GM23338 (cell line): Measurements from ENCODE around the gene TSPAN7. TPM values are rescaled to one million over a fixed set of nuclear protein-coding genes. Genes with fewer than 3 reads are reported as not detected.

Experiments used
- ATAC-seq: fragments of 200-7000 bp; cut with Tn5 transposase; 3 replicates; pipeline ENCODE4 v1.9.1; 2020
- DNase-seq: peaks from one replicate; pipeline ENCODE4 v3.0.0-alpha.2; 2015; ENCODE audit warnings: low spot score
- H2AFZ ChIP-seq: fragments of 200-600 bp; sonication (generic); 2 replicates; pipeline ENCODE4 v1.8.0; 2016; ENCODE audit warnings: antibody characterized with exemption, mild to moderate bottlenecking, moderate library complexity
- H3F3A ChIP-seq: fragments of 200-600 bp; sonication (generic); replicated peaks from 2 replicates; pipeline ENCODE4 v1.8.0; 2017; ENCODE audit warnings: antibody characterized with exemption, mixed run types, low read depth
- H3K27ac ChIP-seq: fragments of 200-600 bp; sonication (generic); 2 replicates; pipeline ENCODE4 v1.6.1; 2016; ENCODE audit warnings: low read depth
- H3K27me3 ChIP-seq: fragments of 200-600 bp; sonication (generic); 2 replicates; pipeline ENCODE4 v1.8.0; 2016; ENCODE audit warnings: mild to moderate bottlenecking, mixed run types, moderate library complexity; ENCODE audit not compliant: insufficient read depth
- H3K36me3 ChIP-seq: fragments of 200-600 bp; sonication (generic); 2 replicates; pipeline ENCODE4 v1.8.0; 2016; ENCODE audit warnings: mild to moderate bottlenecking; ENCODE audit not compliant: insufficient read depth
- H3K4me1 ChIP-seq: fragments of 200-600 bp; sonication (generic); 2 replicates; pipeline ENCODE4 v1.8.0; 2016; ENCODE audit warnings: mild to moderate bottlenecking, moderate library complexity; ENCODE audit not compliant: insufficient read depth
- H3K4me2 ChIP-seq: fragments of 200-600 bp; sonication (generic); 2 replicates; pipeline ENCODE4 v1.7.1; 2017; ENCODE audit warnings: mixed run types
- H3K4me3 ChIP-seq: fragments of 200-600 bp; sonication (generic); 2 replicates; pipeline ENCODE4 v1.6.1; 2016; ENCODE audit warnings: mixed run types
- H3K79me2 ChIP-seq: fragments of 200-600 bp; sonication (generic); replicated peaks from 2 replicates; pipeline ENCODE4 v1.8.0; 2017; ENCODE audit warnings: mild to moderate bottlenecking; ENCODE audit not compliant: insufficient read depth
- H3K9me2 ChIP-seq: fragments of 200-600 bp; sonication (generic); 2 replicates; pipeline ENCODE4 v1.8.0; 2017; ENCODE audit not compliant: insufficient read depth
- H4K20me1 ChIP-seq: fragments of 200-600 bp; sonication (generic); replicated peaks from 2 replicates; pipeline ENCODE4 v1.8.0; 2017; ENCODE audit warnings: mild to moderate bottlenecking; ENCODE audit not compliant: insufficient read depth
- H3K27ac Mint-ChIP-seq: 2 replicates; pipeline ENCODE4 v1.8.0; 2020; ENCODE audit warnings: inconsistent platforms, mild to moderate bottlenecking, moderate library complexity, mixed read lengths
- H3K27me3 Mint-ChIP-seq: 3 replicates; pipeline ENCODE4 v1.8.0; 2022; ENCODE audit warnings: low read depth, mild to moderate bottlenecking, moderate library complexity, mixed read lengths, inconsistent platforms; ENCODE audit not compliant: insufficient read depth, poor library complexity
- H3K36me3 Mint-ChIP-seq: 3 replicates; pipeline ENCODE4 v1.8.0; 2021; ENCODE audit warnings: low read depth, mild to moderate bottlenecking, inconsistent platforms, moderate library complexity, mixed read lengths
- H3K4me1 Mint-ChIP-seq: 3 replicates; pipeline ENCODE4 v1.8.0; 2020; ENCODE audit warnings: mild to moderate bottlenecking, inconsistent platforms, mixed read lengths
- H3K4me3 Mint-ChIP-seq: 3 replicates; pipeline ENCODE4 v1.8.0; 2021; ENCODE audit warnings: moderate library complexity, mild to moderate bottlenecking, inconsistent platforms, mixed read lengths
- H3K9me3 Mint-ChIP-seq: 3 replicates; pipeline ENCODE4 v1.8.0; 2020; ENCODE audit warnings: moderate library complexity, mild to moderate bottlenecking, inconsistent platforms, mixed read lengths
- CTCF ChIP-seq, 2 experiments: fragments of 200-600 bp in 1 of 2; sonication (generic) in 1 of 2; conservative IDR thresholded peaks; 2 replicates each; pipeline versions ENCODE4 v1.5.1 to v1.6.1; 2016 to 2017; ENCODE audit warnings: antibody characterized with exemption in 2 of 2, low read depth in 2 of 2, mild to moderate bottlenecking in 2 of 2, moderate library complexity in 1 of 2
- ETS1 ChIP-seq: IDR thresholded peaks from 2 replicates; pipeline ENCODE4 v1.6.1; 2016; ENCODE audit warnings: antibody characterized with exemption
- EZH2 ChIP-seq: fragments of 200-600 bp; sonication (generic); IDR thresholded peaks from one replicate; pipeline ENCODE4 v1.8.0; 2017; ENCODE audit warnings: antibody characterized with exemption, mild to moderate bottlenecking, low read depth; ENCODE audit not compliant: unreplicated experiment
- JUNB ChIP-seq: IDR thresholded peaks from one replicate; pipeline ENCODE4 v1.6.1; 2016; ENCODE audit warnings: antibody characterized with exemption; ENCODE audit not compliant: unreplicated experiment
- NANOG ChIP-seq: IDR thresholded peaks from 2 replicates; pipeline ENCODE4 v1.6.1; 2016; ENCODE audit warnings: antibody characterized with exemption, borderline replicate concordance
- POLR2AphosphoS5 ChIP-seq: IDR thresholded peaks from 2 replicates; pipeline ENCODE4 v1.6.1; 2016; ENCODE audit warnings: antibody characterized with exemption, low read depth
- STAT1 ChIP-seq: IDR thresholded peaks from one replicate; pipeline ENCODE4 v1.6.1; 2016; ENCODE audit warnings: antibody characterized with exemption; ENCODE audit not compliant: unreplicated experiment
- ZNF331 ChIP-seq: fragments of 250-450 bp; sonication (Bioruptor Pico); IDR thresholded peaks from 2 replicates; pipeline ENCODE4 v1.5.0; 2020; ENCODE audit warnings: low read depth, mild to moderate bottlenecking, moderate library complexity
- polyA plus RNA-seq: library from polyadenylated mRNA; unstranded; fragments of >200 nt; fragmentation: Nextera tagmentation; extraction: Ambion mirVana; gene quantifications from 2 replicates; pipeline ENCODE4 v1.2.1, GENCODE V29; 2016
- total RNA-seq: library from RNA; depleted of rRNA; stranded (reverse); fragments of >200 nt; shearing (Covaris generic); gene quantifications from 2 replicates; pipeline ENCODE4 v1.2.3, GENCODE V29; 2014
- TF ChIP-seq, protein P1 (sequence below): fragments of 250-450 bp; sonication (Bioruptor Pico); IDR thresholded peaks from 2 replicates; pipeline ENCODE4 v1.5.0; 2020; ENCODE audit warnings: mild to moderate bottlenecking, moderate library complexity

The TSPAN7 gene
- total and polyA plus RNA-seq, 2 experiments from 2014 or later = 7.2 to 11.5 TPM

DNA sequence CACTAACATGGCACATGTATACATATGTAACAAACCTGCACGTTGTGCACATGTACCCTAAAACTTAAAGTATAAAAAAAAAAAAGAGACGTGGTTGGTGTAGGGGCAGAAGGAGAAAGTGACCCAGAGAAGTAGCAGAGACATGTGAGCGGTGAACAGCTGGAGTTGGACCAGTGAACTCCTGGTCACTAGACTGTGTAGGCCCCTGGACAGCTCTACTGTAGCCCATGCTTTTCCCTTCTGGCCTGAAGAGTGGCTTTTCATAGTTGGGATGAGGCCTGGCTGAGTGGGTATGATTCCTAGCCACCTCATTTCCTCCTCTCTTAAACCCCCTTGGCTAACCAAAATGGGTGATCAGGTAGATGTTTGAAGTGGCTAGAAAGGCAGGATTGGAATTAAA is 16.4 kb downstream of the TSPAN7 start:
- H3K9me3 Mint-ChIP-seq = no peaks in the 10 kb centered on the region
- Histone ChIP-seq H3F3A (no peaks in the 10 kb centered on the region), H3K9me2 (no peaks in the 10 kb centered on the region), H3K4me2 (no peak overlapping the region), H4K20me1 (no peaks in the 10 kb centered on the region), H3K36me3 (no peaks in the 10 kb centered on the region), H3K27ac (no peak overlapping the region), H3K27me3 (no peaks in the 10 kb centered on the region), H2AFZ (no peak overlapping the region), H3K4me3 (no peak overlapping the region), H3K4me1 (no peaks in the 10 kb centered on the region), H3K79me2 (no peaks in the 10 kb centered on the region)
- TF ChIP-seq JUNB = no peak
- no peak for TF ChIP-seq STAT1
- no peak for TF ChIP-seq ETS1
- TF ChIP-seq NANOG = no peak
- TF ChIP-seq CTCF (conservative IDR thresholded peaks at IDR 0.05; ENCODE audit: low read depth in 2 of 2) = no peak
- no peak for TF ChIP-seq POLR2AphosphoS5
- TF ChIP-seq, protein P1, sequence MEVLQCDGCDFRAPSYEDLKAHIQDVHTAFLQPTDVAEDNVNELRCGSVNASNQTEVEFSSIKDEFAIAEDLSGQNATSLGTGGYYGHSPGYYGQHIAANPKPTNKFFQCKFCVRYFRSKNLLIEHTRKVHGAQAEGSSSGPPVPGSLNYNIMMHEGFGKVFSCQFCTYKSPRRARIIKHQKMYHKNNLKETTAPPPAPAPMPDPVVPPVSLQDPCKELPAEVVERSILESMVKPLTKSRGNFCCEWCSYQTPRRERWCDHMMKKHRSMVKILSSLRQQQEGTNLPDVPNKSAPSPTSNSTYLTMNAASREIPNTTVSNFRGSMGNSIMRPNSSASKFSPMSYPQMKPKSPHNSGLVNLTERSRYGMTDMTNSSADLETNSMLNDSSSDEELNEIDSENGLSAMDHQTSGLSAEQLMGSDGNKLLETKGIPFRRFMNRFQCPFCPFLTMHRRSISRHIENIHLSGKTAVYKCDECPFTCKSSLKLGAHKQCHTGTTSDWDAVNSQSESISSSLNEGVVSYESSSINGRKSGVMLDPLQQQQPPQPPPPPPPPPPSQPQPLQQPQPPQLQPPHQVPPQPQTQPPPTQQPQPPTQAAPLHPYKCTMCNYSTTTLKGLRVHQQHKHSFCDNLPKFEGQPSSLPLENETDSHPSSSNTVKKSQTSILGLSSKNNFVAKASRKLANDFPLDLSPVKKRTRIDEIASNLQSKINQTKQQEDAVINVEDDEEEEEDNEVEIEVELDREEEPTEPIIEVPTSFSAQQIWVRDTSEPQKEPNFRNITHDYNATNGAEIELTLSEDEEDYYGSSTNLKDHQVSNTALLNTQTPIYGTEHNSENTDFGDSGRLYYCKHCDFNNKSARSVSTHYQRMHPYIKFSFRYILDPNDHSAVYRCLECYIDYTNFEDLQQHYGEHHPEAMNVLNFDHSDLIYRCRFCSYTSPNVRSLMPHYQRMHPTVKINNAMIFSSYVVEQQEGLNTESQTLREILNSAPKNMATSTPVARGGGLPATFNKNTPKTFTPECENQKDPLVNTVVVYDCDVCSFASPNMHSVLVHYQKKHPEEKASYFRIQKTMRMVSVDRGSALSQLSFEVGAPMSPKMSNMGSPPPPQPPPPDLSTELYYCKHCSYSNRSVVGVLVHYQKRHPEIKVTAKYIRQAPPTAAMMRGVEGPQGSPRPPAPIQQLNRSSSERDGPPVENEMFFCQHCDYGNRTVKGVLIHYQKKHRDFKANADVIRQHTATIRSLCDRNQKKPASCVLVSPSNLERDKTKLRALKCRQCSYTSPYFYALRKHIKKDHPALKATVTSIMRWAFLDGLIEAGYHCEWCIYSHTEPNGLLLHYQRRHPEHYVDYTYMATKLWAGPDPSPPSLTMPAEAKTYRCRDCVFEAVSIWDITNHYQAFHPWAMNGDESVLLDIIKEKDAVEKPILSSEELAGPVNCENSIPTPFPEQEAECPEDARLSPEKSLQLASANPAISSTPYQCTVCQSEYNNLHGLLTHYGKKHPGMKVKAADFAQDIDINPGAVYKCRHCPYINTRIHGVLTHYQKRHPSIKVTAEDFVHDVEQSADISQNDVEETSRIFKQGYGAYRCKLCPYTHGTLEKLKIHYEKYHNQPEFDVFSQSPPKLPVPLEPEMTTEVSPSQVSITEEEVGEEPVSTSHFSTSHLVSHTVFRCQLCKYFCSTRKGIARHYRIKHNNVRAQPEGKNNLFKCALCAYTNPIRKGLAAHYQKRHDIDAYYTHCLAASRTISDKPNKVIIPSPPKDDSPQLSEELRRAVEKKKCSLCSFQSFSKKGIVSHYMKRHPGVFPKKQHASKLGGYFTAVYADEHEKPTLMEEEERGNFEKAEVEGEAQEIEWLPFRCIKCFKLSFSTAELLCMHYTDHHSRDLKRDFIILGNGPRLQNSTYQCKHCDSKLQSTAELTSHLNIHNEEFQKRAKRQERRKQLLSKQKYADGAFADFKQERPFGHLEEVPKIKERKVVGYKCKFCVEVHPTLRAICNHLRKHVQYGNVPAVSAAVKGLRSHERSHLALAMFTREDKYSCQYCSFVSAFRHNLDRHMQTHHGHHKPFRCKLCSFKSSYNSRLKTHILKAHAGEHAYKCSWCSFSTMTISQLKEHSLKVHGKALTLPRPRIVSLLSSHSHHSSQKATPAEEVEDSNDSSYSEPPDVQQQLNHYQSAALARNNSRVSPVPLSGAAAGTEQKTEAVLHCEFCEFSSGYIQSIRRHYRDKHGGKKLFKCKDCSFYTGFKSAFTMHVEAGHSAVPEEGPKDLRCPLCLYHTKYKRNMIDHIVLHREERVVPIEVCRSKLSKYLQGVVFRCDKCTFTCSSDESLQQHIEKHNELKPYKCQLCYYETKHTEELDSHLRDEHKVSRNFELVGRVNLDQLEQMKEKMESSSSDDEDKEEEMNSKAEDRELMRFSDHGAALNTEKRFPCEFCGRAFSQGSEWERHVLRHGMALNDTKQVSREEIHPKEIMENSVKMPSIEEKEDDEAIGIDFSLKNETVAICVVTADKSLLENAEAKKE (CRISPR knock-in tag) = no peak
- TF ChIP-seq EZH2 = no peak
- no peak for TF ChIP-seq ZNF331
- no peaks in the 10 kb centered on the region for H3K27me3 Mint-ChIP-seq
- H3K36me3 Mint-ChIP-seq = no peaks in the 10 kb centered on the region
- H3K4me1 Mint-ChIP-seq = no peaks in the 10 kb centered on the region
- H3K4me3 Mint-ChIP-seq = no peak overlapping the region
- no peak overlapping the region for H3K27ac Mint-ChIP-seq
- ATAC-seq (no peak), DNase-seq (no peak)
